ENCODE measurements around the gene GXYLT1.

Gene GXYLT1

GRCh38 chr12:42167711-42168110 lies 23.0 kb upstream of the GXYLT1 start:
- no peak for TF ChIP-seq CTCF (IDR thresholded peaks at IDR 0.05; ENCODE audit: insufficient read depth, low read depth, low read length, missing control alignments)
- no peak overlapping the region for H3K4me3 ChIP-seq (ENCODE audit: low read length)
- no peak for DNase-seq (ENCODE audit: low read depth)

DNA sequence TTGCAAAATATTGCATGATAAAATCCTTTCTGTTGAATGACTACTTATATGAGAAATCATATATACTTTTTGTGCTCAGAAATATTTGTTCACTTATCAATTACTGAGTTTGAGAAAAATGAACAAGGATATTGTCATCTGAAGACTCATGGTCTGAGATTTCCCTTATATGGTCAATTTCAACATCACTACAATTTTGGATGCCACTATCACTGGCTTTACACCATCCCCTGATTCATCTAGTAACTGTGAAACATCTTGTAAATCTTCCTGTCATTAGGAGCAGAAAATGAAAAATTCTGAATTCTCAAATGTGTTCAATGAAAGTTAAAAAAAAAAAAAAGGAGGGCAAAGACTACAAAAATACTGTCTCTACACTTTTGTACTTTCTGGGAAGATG lies 21.8 kb upstream of the GXYLT1 start:
- no peak for TF ChIP-seq CTCF (IDR thresholded peaks at IDR 0.05; ENCODE audit: insufficient read depth, low read depth, low read length, missing control alignments)

GRCh38 chr12:42163913-42164312 lies 19.2 kb upstream of the GXYLT1 start:
- no peak for TF ChIP-seq CTCF (IDR thresholded peaks at IDR 0.05; ENCODE audit: insufficient read depth, low read depth, low read length, missing control alignments)
- H3K4me3 ChIP-seq (ENCODE audit: low read length): no peak overlapping the region
- no peak for DNase-seq (ENCODE audit: low read depth)

More for the DNA sequence above, 21.8 kb upstream of the GXYLT1 start:
- DNase-seq (ENCODE audit: low read depth): no peak
- no peak overlapping the region for H3K4me3 ChIP-seq (ENCODE audit: low read length)

DNA sequence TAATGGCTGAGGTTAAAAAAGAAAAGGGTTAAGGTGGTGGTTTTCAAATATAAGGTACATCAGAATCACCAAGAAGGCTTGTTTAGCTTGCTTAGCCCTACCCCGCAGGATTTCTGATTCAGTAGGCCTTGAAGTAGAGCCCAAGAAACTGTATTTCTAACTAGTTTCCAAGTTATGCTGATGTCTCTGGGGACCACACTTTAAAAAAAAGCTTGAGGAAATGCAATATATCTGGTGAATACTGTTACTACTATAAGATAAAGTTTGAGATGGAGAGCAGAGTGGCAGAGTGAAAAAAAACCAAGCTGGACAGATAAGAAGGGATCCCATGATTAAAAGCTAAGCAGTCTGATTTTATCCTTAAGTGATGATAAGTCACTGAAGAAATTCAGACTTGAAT lies 18.3 kb upstream of the GXYLT1 start:
- DNase-seq (ENCODE audit: low read depth): no peak
- no peak overlapping the region for H3K4me3 ChIP-seq (ENCODE audit: low read length)
- no peak for TF ChIP-seq CTCF (IDR thresholded peaks at IDR 0.05; ENCODE audit: insufficient read depth, low read depth, low read length, missing control alignments)

GRCh38 chr12:42162193-42162592 lies 17.5 kb upstream of the GXYLT1 start:
- DNase-seq (ENCODE audit: low read depth): peak; percentile 32
- TF ChIP-seq CTCF (IDR thresholded peaks at IDR 0.05; ENCODE audit: insufficient read depth, low read depth, low read length, missing control alignments): no peak

DNA sequence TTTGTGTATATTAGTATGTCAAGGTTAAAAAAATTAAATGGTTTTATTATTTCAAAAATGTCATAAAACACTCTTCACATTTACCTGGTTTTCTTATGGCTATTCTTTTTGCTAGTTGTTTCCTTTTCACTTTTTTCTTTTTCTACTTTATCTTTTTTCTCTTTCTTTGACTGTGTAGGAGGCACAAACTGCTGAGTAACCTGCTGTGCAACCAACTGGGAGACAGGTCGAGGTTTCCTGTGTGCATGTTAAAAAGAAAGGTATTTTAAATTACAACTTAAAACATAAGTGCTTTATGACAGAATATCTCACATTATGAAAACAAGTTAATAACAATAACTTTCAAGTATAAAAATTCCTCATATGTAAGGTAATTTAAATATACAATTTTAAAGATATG lies 16.9 kb upstream of the GXYLT1 start:
- no peak for TF ChIP-seq CTCF (IDR thresholded peaks at IDR 0.05; ENCODE audit: insufficient read depth, low read depth, low read length, missing control alignments)
- no peak for DNase-seq (ENCODE audit: low read depth)
- no peak overlapping the region for H3K4me3 ChIP-seq (ENCODE audit: low read length)

More at GRCh38 chr12:42162193-42162592, 17.5 kb upstream of the GXYLT1 start:
- no peak overlapping the region for H3K4me3 ChIP-seq (ENCODE audit: low read length)

- DNase-seq (ENCODE audit: low read depth): no peak
- no peak for TF ChIP-seq CTCF (IDR thresholded peaks at IDR 0.05; ENCODE audit: insufficient read depth, low read depth, low read length, missing control alignments)
These were observed 11.6 kb upstream of the GXYLT1 start for GRCh38 chr12:42156232-42156631.

More at GRCh38 chr12:42156232-42156631, 11.6 kb upstream of the GXYLT1 start:
- no peak overlapping the region for H3K4me3 ChIP-seq (ENCODE audit: low read length)

Data from epithelial cell of esophagus (primary cell).